GM19452 (cell line): ENCODE data around the gene IFI27L2.
"Not testable (repeated sequence)": the region's sequence is repeated elsewhere in the genome, so short reads cannot be mapped to it uniquely, and the experiment has no call there.

Experiments used
- ATAC-seq: cut with Tn5 transposase; IDR thresholded peaks from one replicate; pipeline ENCODE4 v1.9.1; 2021; ENCODE audit not compliant: unreplicated experiment

Gene IFI27L2, protein sequence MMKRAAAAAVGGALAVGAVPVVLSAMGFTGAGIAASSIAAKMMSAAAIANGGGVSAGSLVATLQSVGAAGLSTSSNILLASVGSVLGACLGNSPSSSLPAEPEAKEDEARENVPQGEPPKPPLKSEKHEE

DNA sequence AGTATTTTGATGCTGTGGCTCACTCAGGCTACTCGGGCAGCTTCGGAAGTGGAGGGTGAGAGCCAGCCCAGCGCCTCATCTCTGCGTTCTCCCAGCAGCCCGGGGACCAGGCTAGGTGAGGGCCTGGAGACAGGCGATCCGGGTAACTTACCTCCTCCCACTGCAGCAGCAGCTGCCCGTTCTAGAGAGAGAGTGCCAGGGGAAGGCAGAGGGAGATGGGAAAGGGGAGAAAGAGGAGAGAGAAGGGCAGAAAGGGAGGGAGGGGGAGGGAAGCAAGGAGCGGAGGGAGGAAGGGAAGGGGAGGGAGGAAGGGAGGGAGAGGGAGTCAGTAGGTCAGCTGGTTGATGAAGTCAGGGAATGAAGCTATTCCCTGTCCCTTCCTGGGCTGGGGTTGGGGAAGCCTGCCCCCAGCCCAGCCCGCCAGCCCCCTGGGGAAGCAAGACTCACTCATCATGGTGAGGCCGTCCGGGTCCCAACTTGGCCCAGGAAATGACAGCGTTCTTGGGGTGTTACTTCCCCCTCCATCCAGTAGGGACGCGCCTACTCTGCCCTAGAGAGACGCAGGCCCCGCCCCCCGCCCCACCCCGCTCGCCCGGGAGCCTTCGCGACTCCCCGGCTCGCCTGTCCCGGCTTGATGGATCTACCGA lies at the start of gene IFI27L2:
IFI27L2 (minus strand) TSS at position 494 of the 647 bp plus-strand sequence; CDS start at position 454, 40 bp downstream.
- ATAC-seq, result peak; percentile 86

DNA sequence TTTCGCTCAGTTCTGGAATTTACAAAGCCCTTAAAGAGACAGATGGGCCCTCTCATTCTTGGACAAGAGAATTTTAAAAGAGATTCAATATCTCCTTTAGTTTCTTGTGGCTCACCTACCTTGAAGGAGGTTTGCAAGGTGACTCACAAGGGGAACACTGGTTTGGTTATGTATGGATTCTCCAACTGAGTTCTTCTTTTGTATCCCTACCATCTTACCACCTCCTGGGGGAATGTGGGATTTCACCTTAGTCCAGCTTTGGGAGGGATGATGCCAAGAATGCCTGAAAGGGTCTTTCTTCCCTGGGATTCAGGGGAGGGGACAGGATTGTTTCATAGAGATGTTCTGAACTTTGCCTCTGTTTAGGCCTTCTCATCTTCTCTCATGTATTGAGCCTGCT lies 48.4 kb upstream of the IFI27L2 start:
- no peak for ATAC-seq

DNA sequence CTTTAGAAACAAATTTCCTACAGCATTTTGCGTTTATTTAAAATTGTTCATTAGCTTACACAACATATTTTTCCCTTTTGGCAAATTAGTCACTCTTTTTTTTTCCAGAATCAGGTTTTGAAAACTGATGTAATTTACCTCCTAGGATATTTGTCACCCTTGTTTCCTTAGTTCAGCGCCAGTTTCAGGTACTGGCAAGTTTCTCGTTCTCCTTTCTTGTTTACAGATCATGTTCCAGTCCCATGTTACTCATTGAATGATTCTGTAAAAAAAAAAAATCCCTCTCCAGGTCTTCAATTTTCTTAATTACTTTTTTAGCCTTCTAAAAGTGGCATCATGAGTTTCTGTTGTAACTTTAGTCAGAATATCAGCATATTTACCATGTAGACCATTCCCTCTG lies 47.4 kb upstream of the IFI27L2 start:
- ATAC-seq, result no peak

DNA sequence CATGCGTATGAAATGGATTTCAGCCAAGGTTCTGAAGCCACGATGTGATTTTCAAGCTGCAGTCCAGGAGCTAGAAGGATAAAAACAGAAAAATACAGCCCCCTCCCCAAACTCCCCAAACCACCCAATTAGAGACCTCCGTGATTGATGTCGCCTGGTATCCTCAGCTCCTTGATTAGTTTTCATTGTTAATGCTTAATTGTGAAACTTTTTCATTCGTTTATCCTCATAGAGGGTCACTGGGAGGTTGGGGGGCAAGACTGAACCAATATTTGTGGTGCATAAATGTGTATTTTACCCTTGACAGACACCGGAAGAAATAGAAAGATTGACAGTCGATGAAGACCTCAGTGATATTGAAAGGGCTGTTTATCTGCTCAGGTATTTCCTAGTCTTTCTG lies 46.3 kb upstream of the IFI27L2 start:
- no peak for ATAC-seq

DNA sequence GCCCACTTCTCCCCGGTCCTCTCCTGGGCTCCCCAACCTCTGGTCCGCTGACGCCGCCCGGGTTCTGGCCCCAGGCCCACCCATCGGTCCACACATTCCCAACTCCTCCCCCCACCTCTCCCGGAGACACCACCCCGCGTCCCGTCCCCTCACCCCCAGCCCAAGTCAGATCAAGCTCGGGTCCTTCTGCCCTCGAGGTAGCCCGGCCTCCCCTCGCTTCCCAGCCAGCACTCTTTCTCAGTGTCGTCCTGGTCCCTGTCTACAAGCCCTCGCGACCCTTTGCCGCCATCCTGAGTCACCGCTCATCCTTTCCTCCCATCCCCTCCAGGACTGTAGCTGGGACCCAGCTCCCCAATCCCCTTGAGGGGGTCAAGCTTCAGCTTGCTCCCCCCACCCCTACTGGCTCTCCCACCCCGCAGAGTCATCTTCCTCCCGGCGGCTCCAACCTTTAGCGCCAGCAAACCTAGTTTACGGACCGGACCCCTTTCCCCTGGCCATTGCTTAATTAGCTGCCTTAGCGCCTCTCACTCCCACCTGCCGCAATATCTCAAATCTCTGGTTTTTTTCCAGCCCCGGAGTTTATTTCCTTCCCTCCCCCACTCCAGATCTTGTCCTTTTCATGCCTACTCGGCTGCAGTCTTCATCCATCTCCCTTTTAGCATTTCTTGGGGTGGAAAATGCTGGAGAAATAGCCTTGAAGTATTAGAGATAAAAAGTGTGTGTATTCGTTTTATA lies 45.8 kb upstream of the IFI27L2 start:
- no peak for ATAC-seq

DNA sequence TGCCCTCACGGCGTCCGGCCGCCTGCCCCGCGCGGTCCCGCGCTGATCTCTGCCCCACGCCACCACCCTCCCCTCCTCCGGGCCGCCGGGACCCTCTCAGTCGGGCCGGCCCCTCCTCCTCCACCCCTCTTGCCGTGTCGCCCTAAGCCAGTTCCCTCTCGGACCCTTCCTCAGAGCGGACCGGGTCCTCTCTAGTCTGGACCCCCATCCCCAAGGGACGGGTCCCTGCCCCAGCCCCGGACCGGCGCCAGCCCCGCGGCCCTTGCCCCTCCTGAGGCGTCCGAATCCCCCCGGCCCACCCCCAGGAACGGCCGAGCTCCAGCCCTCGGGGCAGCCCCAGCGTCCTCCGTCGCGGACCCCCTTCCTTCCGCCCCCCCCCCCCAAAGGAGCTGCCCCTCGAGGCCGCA lies 45.2 kb upstream of the IFI27L2 start:
- no peak for ATAC-seq

DNA sequence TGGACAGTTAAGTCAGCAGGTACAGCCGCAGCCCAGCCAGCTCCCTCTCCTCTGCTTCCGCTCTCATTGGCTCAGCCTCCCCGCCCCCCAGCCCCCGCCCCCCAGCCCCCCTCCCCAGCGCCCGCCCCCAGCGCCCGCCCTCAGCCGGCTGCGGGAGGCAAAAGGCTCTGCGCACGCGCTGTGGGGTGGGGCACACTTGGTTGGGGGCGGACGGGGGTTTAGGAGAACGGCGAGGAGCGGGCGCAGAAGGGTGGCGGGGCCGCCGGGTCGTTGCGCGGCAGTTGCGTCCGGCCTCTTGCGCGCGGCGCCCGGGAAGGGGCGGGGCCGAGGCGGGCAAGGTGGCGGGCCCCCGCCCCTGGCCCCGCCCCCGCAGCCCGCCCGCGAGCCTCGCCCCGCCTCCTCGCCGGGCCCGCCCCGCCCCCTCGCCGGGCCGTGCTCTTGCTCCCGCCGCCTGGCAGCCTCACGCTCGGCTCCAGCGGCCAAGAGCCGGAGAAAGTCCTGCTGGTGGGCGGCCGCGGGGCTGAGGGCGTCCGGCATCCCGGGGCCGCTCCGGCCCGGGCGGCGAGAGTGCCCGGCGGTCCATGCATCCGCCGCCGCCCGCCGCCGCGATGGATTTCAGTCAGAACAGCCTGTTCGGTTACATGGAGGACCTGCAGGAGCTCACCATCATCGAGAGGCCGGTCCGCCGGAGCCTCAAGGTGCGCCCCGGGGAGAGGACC lies 44.6 kb upstream of the IFI27L2 start, which contains the start of gene PPP4R4:
PPP4R4 (plus strand) TSS at position 438 of the 719 bp plus-strand sequence; CDS start at position 582, 144 bp downstream.
- ATAC-seq, result peak; percentile 80

DNA sequence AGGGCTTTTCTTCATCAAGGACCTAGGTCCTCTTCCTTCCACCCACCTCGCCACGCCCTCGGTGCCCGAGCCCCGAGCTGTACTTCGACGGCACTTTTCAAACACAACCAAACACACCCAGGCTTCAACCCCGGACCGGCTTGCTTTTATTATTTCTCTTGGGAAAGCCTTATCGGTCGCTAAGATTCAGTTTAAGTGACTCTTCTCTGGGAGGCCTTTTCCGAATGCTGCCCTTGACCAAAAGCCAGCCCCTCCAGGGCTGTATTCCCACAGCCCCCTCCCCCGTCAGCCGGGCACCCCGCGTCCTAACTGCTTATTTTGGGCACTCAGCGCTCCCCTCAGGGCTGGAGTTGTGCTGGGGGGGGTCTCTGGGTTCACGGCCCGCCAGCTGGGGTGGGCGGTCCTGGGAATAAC lies 44.1 kb upstream of the IFI27L2 start:
- ATAC-seq, result no peak

DNA sequence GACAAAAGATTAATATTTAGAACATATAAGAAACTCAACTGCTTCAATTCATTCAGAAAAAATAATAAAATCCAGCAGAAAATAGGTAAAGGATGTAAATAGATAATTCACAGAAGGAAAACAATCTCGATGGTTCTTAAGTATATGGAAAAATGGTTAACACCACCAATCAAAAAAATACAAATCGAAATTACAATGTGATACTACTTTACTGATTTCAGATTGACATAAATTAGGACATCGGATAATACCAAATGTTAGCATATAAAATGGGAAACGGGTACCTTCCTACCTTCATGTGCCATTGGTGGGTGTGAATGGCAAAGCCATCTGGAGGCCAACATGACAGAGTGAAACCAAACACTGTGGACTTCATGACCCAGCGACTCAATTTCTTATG lies 43.1 kb upstream of the IFI27L2 start:
- ATAC-seq, result no peak

DNA sequence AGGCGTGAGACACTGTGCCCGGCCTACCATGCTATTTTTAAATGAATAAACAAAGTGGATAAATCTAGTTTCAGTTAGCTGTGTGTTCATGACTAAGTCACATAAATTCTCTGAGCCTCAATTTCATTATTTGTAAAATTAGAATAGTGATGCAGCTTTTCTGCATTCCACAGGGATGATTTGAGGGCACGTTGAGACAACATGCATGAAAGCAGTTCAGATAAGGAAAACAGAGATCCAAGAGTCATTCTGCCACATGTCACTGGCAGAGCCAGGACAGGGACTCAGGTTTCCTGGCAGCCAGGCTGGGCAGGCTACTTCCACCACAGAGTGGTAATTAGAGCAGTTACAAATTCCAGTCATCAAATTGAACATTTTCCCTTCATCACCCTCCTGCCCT lies 41.8 kb upstream of the IFI27L2 start:
- ATAC-seq, result no peak

DNA sequence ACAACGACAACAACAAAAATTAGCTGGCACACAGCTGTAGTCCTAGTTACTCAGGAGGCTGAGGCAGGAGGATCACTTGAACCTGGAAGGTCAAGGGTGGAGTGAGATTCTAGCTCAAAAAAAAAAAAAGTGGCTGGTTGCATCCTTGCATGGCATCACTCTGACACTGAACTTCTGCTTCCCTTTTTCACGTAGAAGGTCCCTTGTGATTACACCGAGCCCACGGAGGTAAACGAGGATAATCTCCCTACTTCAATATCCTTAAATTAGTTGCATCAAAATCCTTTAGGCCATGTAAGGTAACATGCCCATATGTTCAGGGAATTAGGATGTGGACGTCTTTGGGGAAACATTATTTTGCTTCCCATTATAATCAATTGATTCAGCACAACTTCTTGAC lies 40.7 kb upstream of the IFI27L2 start:
- ATAC-seq, result no peak

DNA sequence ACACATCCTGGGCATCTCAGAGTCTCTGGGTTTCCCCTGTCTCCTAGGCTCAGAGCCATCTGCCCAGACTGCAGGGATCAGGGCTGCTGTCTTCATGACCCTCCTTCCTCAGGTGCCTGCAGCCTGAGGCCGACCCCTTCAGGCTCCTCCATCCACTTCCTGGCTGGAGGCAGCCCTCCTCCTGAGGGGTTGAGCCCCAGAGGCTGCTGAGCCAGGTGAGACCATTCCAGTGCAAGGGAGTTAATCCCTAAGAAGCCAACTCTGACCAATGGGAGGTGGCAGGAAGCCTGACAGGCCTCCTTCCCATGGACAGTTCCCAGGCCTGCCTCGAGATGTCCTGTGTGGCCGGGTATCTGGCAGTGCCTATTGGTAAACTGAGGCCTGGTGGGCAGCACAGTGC lies 36.3 kb upstream of the IFI27L2 start:
- no peak for ATAC-seq

DNA sequence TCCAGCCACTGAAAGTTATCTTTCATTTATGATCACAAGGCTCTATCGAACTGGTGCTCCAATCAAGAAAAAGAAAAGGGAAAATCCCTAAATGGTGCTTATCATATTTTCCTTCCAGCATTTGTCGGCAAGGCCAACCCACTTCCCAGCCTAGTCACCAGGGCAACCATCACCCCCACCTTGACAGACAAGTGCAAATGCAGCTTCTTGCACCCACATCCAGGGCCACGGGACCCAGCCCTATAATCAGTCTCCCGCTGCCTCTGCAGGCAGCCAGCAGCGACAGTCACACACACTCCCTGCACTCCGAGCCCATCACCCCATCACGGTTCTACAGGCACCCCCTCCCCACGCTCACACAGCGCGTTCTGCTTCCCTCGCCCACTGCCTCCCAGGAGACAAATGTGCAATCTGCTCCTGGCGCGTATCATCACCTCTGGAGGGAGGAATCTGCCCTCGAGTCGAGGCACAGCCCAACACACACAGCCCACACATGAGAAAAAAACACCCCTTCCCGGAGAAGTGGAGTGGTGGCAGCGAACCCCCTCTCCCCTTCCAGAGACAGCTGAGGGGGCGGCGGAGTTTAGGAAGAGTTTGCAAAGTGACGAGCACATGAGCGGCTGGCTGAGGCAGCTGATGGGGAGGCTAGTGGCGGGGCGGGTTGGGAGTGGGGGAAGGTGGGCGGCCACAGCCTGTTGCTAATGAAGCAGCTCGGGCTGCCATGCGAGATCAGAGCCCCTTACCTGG lies 35.5 kb upstream of the IFI27L2 start:
- ATAC-seq, result no peak

DNA sequence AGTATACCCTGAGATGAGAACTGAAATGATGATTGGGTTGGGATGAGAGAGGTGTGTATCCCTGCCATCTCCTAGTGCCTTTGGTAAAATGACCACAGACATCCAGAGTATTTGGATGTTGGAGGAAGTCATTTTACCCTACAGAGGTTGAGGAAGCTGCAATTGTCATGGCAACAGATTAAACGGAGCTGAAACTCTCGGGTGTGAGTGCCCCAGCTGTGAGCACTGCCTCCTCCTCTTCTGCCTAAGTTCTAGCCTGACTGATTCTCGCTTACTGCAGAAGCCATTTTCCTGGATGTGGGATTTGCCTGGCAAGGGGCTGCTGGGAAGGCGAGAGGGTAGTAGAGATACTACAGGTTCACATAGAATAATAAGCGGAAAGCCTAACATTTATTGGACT lies 34.4 kb upstream of the IFI27L2 start:
- ATAC-seq, result no peak

DNA sequence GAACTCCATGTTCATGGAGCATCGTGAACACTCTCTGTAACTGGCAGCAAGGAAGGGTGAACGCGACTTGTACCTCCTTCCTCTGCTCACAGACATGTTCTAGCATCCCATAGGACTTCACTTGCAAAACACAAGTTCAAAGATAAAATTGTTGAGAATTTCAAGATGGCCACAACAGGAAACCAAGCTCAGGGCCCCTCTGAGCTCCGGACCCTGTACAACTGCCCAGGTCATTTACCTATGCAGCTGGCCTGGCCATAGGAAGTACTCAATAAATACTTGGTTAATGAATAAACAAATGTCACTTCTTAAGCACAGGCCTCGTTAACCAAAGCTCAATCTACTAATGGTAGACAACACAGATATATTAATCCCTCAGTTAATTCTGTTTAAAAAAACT lies 33.1 kb upstream of the IFI27L2 start:
- ATAC-seq, result no peak

DNA sequence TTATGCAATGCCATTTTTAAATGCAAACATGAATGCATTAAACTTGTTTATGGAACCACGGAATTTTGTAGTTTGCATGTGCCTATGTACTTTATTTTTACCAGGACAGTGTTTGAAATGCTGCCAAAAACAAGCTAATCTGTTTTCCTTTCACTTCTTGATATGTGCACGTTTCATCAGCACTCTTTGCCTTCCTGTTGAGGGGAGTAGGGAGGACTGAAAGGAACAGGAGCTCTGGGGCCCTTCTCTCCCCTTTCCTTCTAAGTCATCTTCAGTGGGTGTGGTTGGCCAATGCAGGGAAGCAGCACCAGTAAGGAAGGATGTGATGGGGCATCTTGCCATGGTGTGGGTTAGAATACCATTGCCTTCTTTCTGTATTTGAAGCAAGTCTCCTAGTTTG lies 32.6 kb upstream of the IFI27L2 start:
- no peak for ATAC-seq

DNA sequence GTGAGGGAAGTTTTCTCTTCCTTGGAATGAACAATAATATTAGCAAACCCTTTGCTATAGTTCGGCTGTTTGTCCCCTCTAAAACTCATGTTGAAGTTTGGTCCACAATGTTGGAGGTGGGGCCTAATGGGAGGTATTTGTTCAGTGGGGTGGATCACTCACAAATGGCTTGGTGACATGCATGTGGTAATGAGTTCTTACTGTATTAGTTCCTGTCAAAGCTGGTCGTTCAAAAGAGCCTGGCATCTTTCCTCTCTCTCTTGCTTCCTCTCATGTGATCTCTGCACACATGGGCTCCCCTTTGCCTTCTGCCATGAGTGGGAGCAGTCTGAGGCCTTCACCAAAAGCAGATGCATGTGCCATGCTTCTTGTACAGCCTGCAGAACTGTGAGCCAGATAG lies 31.7 kb upstream of the IFI27L2 start:
- ATAC-seq, result no peak

DNA sequence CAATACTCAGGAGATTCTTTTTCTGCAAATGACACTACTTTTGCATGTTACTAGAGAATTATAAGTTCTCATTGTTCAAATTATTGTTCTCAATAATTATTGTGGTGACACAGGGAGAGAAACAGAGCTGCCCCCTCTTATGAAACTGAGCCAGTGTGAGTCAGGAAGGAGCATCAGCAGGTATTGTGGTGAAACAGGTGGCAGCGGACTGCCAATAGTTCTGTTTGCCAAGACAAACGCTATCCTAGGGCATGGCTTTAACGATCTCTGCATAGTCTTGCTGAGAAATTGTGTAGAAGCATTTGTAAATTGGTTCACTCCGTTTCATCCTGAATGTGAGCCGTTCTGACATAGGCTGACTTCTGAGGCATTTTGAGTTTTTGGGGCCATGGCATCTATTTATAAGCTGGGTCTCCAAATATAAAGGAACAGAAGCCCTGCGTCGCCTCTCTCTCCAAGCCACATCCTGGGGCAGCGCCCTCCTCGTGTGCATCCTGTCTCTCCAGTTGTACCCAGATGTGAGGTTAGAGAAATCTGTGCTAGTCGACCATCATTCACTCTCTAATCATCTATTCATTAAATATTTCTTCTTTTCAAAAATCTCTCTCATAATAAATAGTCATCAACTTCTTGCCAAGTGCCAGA lies 29.0 kb upstream of the IFI27L2 start:
- ATAC-seq, result no peak

DNA sequence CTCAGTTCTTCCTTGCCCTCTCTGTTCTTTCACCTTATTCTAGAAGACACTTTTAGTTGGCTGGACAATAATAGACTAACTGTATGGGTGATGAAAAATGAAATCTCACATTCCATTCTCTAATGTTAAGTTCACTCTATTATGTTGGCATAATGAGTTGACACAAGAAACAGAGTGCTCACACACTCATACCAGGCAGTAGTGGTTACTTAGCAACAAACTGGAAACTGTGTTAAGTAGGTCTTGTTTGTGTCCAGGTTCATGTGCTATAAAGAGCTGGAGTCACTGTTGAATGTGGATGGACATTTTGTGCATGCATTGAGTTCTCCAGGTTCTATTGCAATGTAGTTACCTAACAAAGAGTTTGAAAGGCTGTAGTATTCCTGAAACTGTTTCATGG lies 27.8 kb upstream of the IFI27L2 start:
- no peak for ATAC-seq

DNA sequence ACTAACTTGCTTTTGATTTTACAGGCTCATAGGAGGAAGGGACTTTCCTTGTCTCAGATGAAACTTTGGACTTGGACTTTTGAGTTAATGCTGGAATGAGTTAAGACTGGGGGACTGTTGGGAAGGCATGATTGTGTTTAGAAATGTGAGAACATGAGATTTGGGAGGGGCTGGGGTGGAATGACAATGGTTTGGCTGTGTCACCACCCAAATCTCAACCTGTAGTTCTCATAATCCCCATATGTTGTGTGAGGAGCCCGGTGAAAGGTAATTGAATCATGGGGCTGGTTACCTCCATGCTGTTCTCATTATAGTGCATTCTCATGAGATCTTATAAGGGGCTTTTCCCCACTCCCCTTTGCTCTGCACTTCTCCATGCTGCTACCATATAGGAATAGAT lies 26.7 kb upstream of the IFI27L2 start:
- ATAC-seq, result not testable (repeated sequence)
